Measurements from ENCODE around the gene CMTM2. TPM values are rescaled to one million over a fixed set of nuclear protein-coding genes. Genes with fewer than 3 reads are reported as not detected.
"Not testable (repeated sequence)": the region's sequence is repeated elsewhere in the genome, so short reads cannot be mapped to it uniquely, and the experiment has no call there.

CMTM2 gene
- total RNA-seq, 1 donor from 2014 or later: not detected

GRCh38 chr16:66610111-66610820 is 31.0 kb downstream of the CMTM2 start:
- no peak for TF ChIP-seq EZH2 (IDR thresholded peaks at IDR 0.05; ENCODE audit: insufficient read depth, low read length)
- TF ChIP-seq CTCF (IDR thresholded peaks at IDR 0.05; ENCODE audit: insufficient read depth, low read depth, low read length): no peak
- H3K4me2 ChIP-seq (ENCODE audit: low read length): no peak overlapping the region
- H3K4me1 ChIP-seq (ENCODE audit: insufficient read depth, low read length): peaks cover 23% of the 10 kb centered on the region
- DNase-seq (ENCODE audit: low read depth) (no peak), FAIRE-seq (no peak)
- no peak overlapping the region for H3K4me3 ChIP-seq (ENCODE audit: insufficient read depth, low read depth, low read length)
- H3K9ac ChIP-seq (ENCODE audit: low read length): no peak overlapping the region
- H3K27ac ChIP-seq (ENCODE audit: low read depth, low read length): no peak overlapping the region
- no peaks in the 10 kb centered on the region for H3K27me3 ChIP-seq (ENCODE audit: insufficient read depth, low read length)
- H3K27me3 Mint-ChIP-seq (ENCODE audit: low read depth, unreplicated experiment): no peaks in the 10 kb centered on the region
- H3K27ac Mint-ChIP-seq (ENCODE audit: unreplicated experiment): no peak overlapping the region
- no peak overlapping the region for H2AFZ ChIP-seq (ENCODE audit: low read depth, low read length)
- peaks cover 7% of the 10 kb centered on the region for H3K4me1 Mint-ChIP-seq (ENCODE audit: low read depth, unreplicated experiment)
- H3K9me3 ChIP-seq (ENCODE audit: insufficient read depth, low read depth, low read length): no peaks in the 10 kb centered on the region
- peaks cover 24% of the 10 kb centered on the region for H3K36me3 Mint-ChIP-seq (ENCODE audit: low read depth, unreplicated experiment)
- H4K20me1 ChIP-seq (ENCODE audit: insufficient read depth, low read length): peaks cover 67% of the 10 kb centered on the region
- H3K36me3 ChIP-seq (ENCODE audit: insufficient read depth, low read length): peaks cover 25% of the 10 kb centered on the region
- H3K79me2 ChIP-seq (ENCODE audit: insufficient read depth, low read length): peaks cover 44% of the 10 kb centered on the region
- no peaks in the 10 kb centered on the region for H3K9me3 Mint-ChIP-seq (ENCODE audit: unreplicated experiment)
- H3K4me3 Mint-ChIP-seq (ENCODE audit: unreplicated experiment): no peak overlapping the region

- H3K79me2 ChIP-seq (ENCODE audit: insufficient read depth, low read length): peaks cover 30% of the 10 kb centered on the region
- H3K4me2 ChIP-seq (ENCODE audit: low read length); H3K9ac ChIP-seq (ENCODE audit: low read length); H3K9me3 ChIP-seq (ENCODE audit: insufficient read depth, low read depth, low read length); H3K9me3 Mint-ChIP-seq (ENCODE audit: unreplicated experiment); H3K27ac ChIP-seq (ENCODE audit: low read depth, low read length); FAIRE-seq; H3K4me3 Mint-ChIP-seq (ENCODE audit: unreplicated experiment); H3K27ac Mint-ChIP-seq (ENCODE audit: unreplicated experiment); H3K4me3 ChIP-seq (ENCODE audit: insufficient read depth, low read depth, low read length); DNase-seq (ENCODE audit: low read depth); H3K27me3 ChIP-seq (ENCODE audit: insufficient read depth, low read length); H2AFZ ChIP-seq (ENCODE audit: low read depth, low read length); H3K27me3 Mint-ChIP-seq (ENCODE audit: low read depth, unreplicated experiment): not testable (repeated sequence)
- H3K36me3 ChIP-seq (ENCODE audit: insufficient read depth, low read length): peaks cover 25% of the 10 kb centered on the region
- H3K36me3 Mint-ChIP-seq (ENCODE audit: low read depth, unreplicated experiment): peaks cover 24% of the 10 kb centered on the region
- H3K4me1 Mint-ChIP-seq (ENCODE audit: low read depth, unreplicated experiment): peaks cover 11% of the 10 kb centered on the region
- H4K20me1 ChIP-seq (ENCODE audit: insufficient read depth, low read length): peaks cover 56% of the 10 kb centered on the region
- peaks cover 22% of the 10 kb centered on the region for H3K4me1 ChIP-seq (ENCODE audit: insufficient read depth, low read length)
Measured at GRCh38 chr16:66611911-66612310, 32.6 kb downstream of the CMTM2 start.

GRCh38 chr16:66612422-66612821 is 33.2 kb downstream of the CMTM2 start:
- Histone ChIP-seq H3K36me3 (ENCODE audit: insufficient read depth, low read length) (peaks cover 25% of the 10 kb centered on the region), H3K4me3 (ENCODE audit: insufficient read depth, low read depth, low read length) (no peak overlapping the region), H3K9ac (ENCODE audit: low read length) (no peak overlapping the region), H3K27ac (ENCODE audit: low read depth, low read length) (no peak overlapping the region), H3K27me3 (ENCODE audit: insufficient read depth, low read length) (no peaks in the 10 kb centered on the region), H2AFZ (ENCODE audit: low read depth, low read length) (no peak overlapping the region), H3K79me2 (ENCODE audit: insufficient read depth, low read length) (peaks cover 25% of the 10 kb centered on the region), H3K4me1 (ENCODE audit: insufficient read depth, low read length) (peaks cover 27% of the 10 kb centered on the region), H4K20me1 (ENCODE audit: insufficient read depth, low read length) (peaks cover 51% of the 10 kb centered on the region), H3K9me3 (ENCODE audit: insufficient read depth, low read depth, low read length) (no peaks in the 10 kb centered on the region), H3K4me2 (ENCODE audit: low read length) (no peak overlapping the region)
- Mint-ChIP-seq H3K4me1 (ENCODE audit: low read depth, unreplicated experiment) (peaks cover 15% of the 10 kb centered on the region), H3K36me3 (ENCODE audit: low read depth, unreplicated experiment) (peaks cover 24% of the 10 kb centered on the region), H3K27ac (ENCODE audit: unreplicated experiment) (no peak overlapping the region), H3K27me3 (ENCODE audit: low read depth, unreplicated experiment) (no peaks in the 10 kb centered on the region), H3K9me3 (ENCODE audit: unreplicated experiment) (no peaks in the 10 kb centered on the region), H3K4me3 (ENCODE audit: unreplicated experiment) (no peak overlapping the region)
- DNase-seq (ENCODE audit: low read depth) (no peak), FAIRE-seq (no peak)
- TF ChIP-seq CTCF (IDR thresholded peaks at IDR 0.05; ENCODE audit: insufficient read depth, low read depth, low read length): no peak
- no peak for TF ChIP-seq EZH2 (IDR thresholded peaks at IDR 0.05; ENCODE audit: insufficient read depth, low read length)
